ENCODE measurements around the gene WFDC9. TPM values are rescaled to one million over a fixed set of nuclear protein-coding genes. Genes with fewer than 3 reads are reported as not detected.
"Not testable (repeated sequence)": the region's sequence is repeated elsewhere in the genome, so short reads cannot be mapped to it uniquely, and the experiment has no call there.

The WFDC9 gene
- not detected in 2 replicates for total RNA-seq (2014; rRNA removed; shearing (Covaris generic); ENCODE audit: low replicate concordance)

DNA sequence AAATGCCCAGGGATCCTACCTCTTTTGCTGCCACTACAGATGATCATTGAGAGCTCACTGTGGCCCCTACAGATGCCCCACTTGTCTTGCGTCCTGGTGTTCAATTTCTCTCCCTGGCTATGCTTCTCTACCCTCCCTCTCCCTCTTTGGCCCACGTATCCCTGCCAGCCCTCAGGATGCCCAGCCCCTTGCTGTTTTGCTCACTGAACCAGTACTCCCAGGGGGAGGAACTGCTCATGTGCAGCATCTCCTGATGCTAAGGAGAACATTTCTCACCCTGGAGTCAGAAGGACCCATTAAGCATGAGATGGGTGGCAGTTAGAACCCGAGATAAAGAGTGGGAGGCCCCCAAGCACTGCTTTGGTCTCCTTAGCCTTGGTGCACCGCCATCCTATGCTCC lies at the start of gene WFDC9:
WFDC9 (minus strand) TSS at position 101 of the 400 bp plus-strand sequence. CDS start 21,103 bp downstream, outside the sequence.
- no peak for DNase-seq
- Histone ChIP-seq H3K36me3 (no peaks in the 10 kb centered on the region), H3K27me3 (peaks cover 18% of the 10 kb centered on the region), H3K4me3 (no peak within 1 kb of the TSS), H3K9me3 (no peaks in the 10 kb centered on the region)

DNA sequence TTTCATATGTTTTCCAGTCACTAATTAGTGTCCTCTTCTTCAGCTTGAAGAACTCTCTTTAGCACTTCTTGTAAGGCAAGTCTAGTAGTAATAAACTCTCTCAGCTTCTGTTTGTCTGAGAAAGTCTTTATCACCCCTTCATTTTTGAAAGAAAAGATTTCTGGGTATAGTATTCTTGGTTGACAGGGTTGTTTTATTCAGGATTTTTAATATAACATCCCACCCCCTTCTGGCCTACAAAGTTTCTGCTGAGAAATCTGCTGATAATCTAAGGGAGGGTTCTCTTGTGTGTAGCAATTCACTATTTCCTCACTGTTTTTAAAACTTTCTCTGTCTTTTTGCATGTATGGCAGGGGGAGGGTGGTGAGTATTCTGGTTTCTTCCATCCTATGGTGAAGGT lies 48.6 kb upstream of the WFDC9 start:
- H3K36me3 ChIP-seq, result no peaks in the 10 kb centered on the region
- H3K27me3 ChIP-seq, result peaks cover 8% of the 10 kb centered on the region
- DNase-seq, result no peak
- H3K4me3 ChIP-seq, result no peak overlapping the region
- H3K9me3 ChIP-seq, result peaks cover 2% of the 10 kb centered on the region; the same call in 1 of the 2 replicates

GRCh38 chr20:45672765-45673164 lies 41.7 kb upstream of the WFDC9 start:
- no peak for DNase-seq
- Histone ChIP-seq H3K27me3 (peaks cover 3% of the 10 kb centered on the region), H3K4me3 (no peak overlapping the region), H3K36me3 (no peaks in the 10 kb centered on the region), H3K9me3 (no peaks in the 10 kb centered on the region; the same call in 1 of the 2 replicates)

DNA sequence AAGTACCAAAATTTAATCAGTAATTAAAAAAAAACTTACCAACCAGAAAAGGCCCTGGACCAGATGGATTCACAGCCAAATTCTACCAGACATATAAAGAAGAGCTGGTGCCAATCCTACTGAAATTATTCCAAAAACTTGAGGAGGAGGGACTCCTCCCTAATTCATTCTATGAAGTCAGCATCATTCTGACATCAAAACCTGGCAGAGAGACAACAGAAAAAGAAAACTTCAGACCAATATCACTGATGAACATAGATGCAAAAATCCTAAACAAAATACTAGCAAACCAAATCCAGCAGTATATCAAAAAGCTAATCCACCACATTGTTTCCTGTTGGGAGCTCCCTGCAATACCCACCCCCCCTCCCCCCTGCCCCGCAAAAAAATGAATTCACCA lies 39.1 kb upstream of the WFDC9 start, which contains the start of gene WFDC11:
WFDC11 (minus strand) TSS at position 101 of the 400 bp plus-strand sequence. CDS start 19,639 bp downstream, outside the sequence.
- no peak within 1 kb of the TSS for H3K4me3 ChIP-seq
- no peak for DNase-seq
- no peaks in the 10 kb centered on the region for H3K36me3 ChIP-seq
- H3K27me3 ChIP-seq, result peaks cover 2% of the 10 kb centered on the region
- H3K9me3 ChIP-seq, result no peaks in the 10 kb centered on the region

DNA sequence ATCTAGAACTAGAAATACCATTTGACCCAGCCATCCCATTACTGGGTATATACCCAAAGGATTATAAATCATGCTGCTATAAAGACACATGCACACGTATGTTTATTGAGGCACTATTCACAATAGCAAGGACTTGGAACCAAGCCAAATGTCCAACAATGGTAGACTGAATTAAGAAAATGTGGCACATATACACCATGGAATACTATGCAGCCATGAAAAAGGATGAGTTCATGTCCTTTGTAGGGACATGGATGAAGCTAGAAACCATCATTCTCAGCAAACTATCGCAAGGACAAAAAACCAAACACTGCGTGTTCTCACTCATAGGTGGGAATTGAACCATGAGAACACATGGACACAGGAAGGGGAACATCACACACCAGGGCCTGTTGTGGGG lies 26.0 kb upstream of the WFDC9 start:
- H3K27me3 ChIP-seq, H3K9me3 ChIP-seq, H3K36me3 ChIP-seq, DNase-seq, H3K4me3 ChIP-seq: not testable (repeated sequence)

DNA sequence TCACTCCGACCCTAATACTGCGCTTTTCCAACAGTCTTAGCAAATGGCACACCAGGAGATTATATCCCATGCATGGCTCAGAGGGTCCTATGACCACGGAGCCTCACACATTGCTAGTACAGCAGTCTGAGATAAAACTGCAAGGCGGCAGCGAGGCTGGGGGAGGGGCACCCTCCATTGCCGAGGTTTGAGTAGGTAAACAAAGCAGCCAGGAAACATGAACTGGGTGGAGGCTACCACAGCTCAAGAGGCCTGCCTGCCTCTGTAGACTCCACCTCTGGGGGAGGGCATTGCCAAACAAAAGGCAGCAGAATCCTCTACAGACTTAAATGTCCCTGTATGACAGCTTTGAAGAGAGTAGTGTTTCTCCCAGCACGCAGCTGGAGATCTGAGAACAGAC lies 20.6 kb upstream of the WFDC9 start:
- not testable (repeated sequence) for H3K36me3 ChIP-seq, H3K9me3 ChIP-seq, DNase-seq, H3K27me3 ChIP-seq, H3K4me3 ChIP-seq

- Histone ChIP-seq H3K27me3 (no peaks in the 10 kb centered on the region; the same call in 1 of the 2 replicates), H3K9me3 (no peaks in the 10 kb centered on the region), H3K36me3 (no peaks in the 10 kb centered on the region), H3K4me3 (no peak overlapping the region)
- no peak for DNase-seq
These were observed 18.3 kb upstream of the WFDC9 start for GRCh38 chr20:45649312-45649863.

DNA sequence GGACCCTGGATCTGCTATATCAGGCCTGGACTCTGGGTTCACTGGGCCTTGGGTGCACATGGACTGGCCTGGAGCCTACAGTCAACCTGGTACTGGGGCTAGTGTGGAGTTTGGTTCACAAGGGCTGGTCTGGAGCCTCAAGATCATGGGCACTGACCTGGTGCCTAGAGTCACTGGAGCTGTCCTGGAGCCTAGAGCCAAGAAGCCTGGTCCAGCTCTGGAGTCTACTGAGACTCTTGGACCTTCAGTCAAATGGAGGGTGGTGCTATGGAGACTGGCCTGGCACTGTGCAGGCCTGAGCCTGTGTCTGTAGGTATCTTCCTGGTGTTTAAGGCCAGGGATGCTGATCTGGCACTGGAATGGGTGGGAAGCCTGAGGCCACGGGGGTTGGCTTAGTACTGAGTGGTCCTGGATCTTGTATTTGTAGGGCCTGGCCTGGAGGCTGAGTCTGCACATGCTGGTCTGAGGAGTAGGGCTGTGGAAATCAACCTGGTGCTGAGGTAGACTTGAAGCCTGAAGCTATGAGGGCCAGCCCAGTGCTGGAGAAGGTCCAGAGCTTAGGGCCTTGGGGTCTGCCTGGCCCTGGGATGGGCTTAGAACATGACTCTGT lies 16.5 kb upstream of the WFDC9 start:
- Histone ChIP-seq H3K9me3 (peaks cover 2% of the 10 kb centered on the region; the same call in 1 of the 2 replicates), H3K27me3 (no peaks in the 10 kb centered on the region), H3K36me3 (no peaks in the 10 kb centered on the region), H3K4me3 (no peak overlapping the region)
- no peak for DNase-seq

DNA sequence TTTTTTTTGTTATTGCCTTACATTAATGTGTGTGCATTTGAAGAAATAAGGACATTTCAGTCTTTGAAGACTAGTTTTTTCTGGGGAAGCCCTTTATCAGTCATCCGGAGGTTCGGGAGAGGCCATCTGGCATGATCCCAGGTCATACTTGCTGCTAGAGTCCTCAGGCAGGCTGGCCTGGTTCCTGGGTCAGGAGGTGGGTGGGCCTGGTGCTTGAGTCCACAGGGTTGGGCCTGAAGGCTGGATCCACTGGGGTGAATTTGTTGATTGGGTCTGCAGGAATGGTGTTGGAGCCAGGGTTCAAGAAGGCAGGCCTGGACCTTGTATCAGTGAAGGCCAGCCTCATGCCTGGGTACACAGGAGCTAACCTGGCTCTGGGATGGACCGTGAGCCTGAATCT lies 15.8 kb upstream of the WFDC9 start:
- H3K4me3 ChIP-seq, result no peak overlapping the region
- peaks cover 3% of the 10 kb centered on the region; the same call in 1 of the 2 replicates for H3K9me3 ChIP-seq
- H3K36me3 ChIP-seq, result no peaks in the 10 kb centered on the region
- H3K27me3 ChIP-seq, result 0 out of 2 replicates have a peak, but pooled peaks cover 1% of the 10 kb centered on the region
- no peak for DNase-seq

- not testable (repeated sequence) for H3K4me3 ChIP-seq, H3K9me3 ChIP-seq, H3K36me3 ChIP-seq, DNase-seq, H3K27me3 ChIP-seq
These were observed 14.8 kb upstream of the WFDC9 start for GRCh38 chr20:45645869-45646268.

DNA sequence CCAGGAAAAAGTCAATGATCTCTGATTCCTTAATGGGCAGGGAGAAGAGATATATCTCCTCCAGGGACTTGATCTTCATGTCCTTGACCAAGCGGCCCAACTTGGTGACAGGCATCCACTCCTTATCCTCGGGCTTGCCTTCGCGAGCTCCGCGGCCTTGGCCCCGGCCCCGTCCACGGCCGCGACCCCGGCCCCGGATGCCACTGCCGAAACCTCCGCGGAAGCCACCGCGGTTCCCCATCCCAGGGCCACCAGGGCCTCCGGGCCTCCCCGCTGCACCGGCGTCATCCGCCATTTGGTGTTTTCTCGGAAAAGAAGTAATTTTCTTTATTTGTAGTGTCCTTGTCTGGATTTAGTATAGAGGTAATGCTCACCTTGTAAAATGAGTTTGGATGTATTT lies 10.0 kb upstream of the WFDC9 start:
- not testable (repeated sequence) for H3K9me3 ChIP-seq, H3K27me3 ChIP-seq, H3K4me3 ChIP-seq, DNase-seq, H3K36me3 ChIP-seq

GRCh38 chr20:45639687-45640086 lies 8.6 kb upstream of the WFDC9 start:
- Histone ChIP-seq H3K36me3 (no peaks in the 10 kb centered on the region), H3K4me3 (no peak overlapping the region), H3K9me3 (peaks cover 3% of the 10 kb centered on the region; the same call in 1 of the 2 replicates), H3K27me3 (peaks cover 6% of the 10 kb centered on the region; the same call in 1 of the 2 replicates)
- no peak for DNase-seq

GRCh38 chr20:45636513-45636912 lies 5.4 kb upstream of the WFDC9 start:
- no peak for DNase-seq
- no peak overlapping the region for H3K4me3 ChIP-seq
- H3K9me3 ChIP-seq, result no peaks in the 10 kb centered on the region
- no peaks in the 10 kb centered on the region for H3K36me3 ChIP-seq
- H3K27me3 ChIP-seq, result peaks cover 9% of the 10 kb centered on the region

DNA sequence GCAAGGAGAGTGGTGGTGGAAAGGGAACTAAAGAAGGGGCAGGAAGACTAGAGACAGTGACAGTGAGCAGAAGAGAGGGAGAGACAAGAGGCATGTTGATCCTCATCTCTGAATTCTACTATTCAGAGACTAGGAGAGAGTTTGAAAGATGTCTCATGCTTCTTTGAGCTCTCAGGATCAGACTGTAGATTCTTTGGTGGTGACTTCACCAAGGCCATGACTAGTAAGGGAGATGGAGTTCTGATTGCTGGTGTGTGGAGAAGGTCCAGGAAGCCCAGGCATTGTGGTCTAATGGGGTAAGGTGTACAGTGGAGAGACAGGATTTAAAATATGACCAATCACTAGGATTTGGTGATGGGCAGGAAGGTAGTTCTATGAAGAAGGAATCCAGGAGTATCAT lies 713 bp downstream of the WFDC9 start:
- Histone ChIP-seq H3K9me3 (no peaks in the 10 kb centered on the region), H3K27me3 (peaks cover 18% of the 10 kb centered on the region), H3K4me3 (no peak overlapping the region), H3K36me3 (no peaks in the 10 kb centered on the region)
- no peak for DNase-seq

GRCh38 chr20:45629496-45630100 lies 1.5 kb downstream of the WFDC9 start, which contains the start of gene WFDC10A:
Gene WFDC10A (plus strand): TSS chr20:45629739. CDS start chr20:45629814, 75 bp downstream.
- Histone ChIP-seq H3K9me3 (no peaks in the 10 kb centered on the region), H3K27me3 (peaks cover 18% of the 10 kb centered on the region), H3K36me3 (no peaks in the 10 kb centered on the region), H3K4me3 (no peak within 1 kb of the TSS)
- DNase-seq, result peak; percentile 48

DNA sequence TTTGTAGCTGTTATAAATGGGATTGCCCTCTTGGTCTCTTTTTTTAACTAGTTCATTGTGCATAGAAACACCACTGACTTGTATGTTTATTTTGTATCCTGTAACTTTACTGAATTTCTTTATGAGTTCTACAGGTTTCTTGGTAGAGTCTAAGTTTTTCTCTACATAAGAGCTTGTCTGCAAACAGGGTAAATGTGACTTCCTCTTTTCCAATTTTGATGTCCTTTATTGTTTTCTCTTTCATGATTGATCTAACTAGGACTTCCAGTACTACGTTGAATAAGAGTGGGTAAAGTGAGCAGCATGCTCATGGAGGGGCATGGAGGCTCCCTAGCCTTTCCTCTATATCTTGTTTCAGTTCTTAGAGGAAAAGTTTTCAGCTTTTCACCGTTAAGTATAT lies 4.5 kb downstream of the WFDC9 start:
- H3K4me3 ChIP-seq, result no peak overlapping the region
- H3K36me3 ChIP-seq, result no peaks in the 10 kb centered on the region
- H3K9me3 ChIP-seq, result no peaks in the 10 kb centered on the region
- peaks cover 12% of the 10 kb centered on the region for H3K27me3 ChIP-seq
- DNase-seq, result no peak

DNA sequence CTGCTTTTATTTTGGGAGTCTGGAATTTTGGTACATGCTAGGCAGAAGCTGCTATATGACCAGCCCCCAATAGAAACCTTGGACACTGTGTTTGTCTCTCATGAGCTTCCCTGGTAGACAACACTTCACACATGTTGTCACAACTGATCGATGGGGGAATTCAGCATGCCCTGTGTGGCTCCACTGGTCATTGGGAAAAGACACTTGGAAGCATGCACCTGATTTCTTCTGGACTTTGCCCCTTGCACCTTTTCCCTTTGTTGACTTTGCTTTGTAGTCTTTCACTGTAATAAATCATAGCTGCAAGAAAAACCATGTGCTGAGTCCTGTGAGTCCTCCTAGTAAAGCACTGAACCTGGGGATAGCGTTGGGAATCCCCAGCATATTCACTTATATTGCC lies 9.5 kb downstream of the WFDC9 start:
- H3K36me3 ChIP-seq, result no peaks in the 10 kb centered on the region
- DNase-seq, result no peak
- no peak overlapping the region for H3K4me3 ChIP-seq
- H3K27me3 ChIP-seq, result peaks cover 2% of the 10 kb centered on the region; the same call in 1 of the 2 replicates
- no peaks in the 10 kb centered on the region for H3K9me3 ChIP-seq
